Measurements from ENCODE around the gene OSBPL6. TPM values are rescaled to one million over a fixed set of nuclear protein-coding genes. Genes with fewer than 3 reads are reported as not detected.

The OSBPL6 gene
- total RNA-seq, 1 experiment from 2014 or later = 4.5 TPM

DNA sequence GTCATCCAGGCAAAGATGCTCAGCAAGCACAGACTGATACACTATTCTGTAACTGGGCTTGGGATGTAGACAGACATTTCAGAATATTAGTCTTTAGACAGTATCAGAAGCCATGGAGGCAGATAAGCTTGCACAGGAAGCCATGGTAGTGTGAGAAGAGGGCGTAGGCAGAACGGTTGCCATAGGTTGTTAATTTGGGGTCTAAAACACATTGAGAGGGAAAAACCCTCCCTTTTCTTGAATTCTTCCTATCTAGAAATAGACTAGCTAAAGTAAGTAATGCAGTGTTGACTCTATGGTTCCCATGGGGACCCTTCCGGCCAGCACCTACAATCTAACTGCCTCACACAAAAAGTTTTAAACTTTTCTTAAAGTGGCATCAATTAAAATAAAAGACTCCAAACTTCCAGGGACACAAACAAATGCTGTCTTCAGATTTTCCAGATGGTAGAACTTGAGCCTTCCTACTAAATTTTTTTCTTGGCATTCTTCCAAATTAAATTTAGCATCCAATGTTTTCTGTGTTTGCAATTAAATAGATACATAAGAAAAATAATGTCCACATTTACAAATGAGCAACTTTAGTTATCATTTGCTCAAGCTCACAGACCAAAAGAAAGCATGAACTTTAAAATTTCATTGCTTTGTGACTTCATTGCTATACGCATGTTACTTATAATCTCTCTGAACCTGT lies 254.8 kb downstream of the OSBPL6 start:
- DNase-seq (ENCODE audit: low read depth) = no peak

DNA sequence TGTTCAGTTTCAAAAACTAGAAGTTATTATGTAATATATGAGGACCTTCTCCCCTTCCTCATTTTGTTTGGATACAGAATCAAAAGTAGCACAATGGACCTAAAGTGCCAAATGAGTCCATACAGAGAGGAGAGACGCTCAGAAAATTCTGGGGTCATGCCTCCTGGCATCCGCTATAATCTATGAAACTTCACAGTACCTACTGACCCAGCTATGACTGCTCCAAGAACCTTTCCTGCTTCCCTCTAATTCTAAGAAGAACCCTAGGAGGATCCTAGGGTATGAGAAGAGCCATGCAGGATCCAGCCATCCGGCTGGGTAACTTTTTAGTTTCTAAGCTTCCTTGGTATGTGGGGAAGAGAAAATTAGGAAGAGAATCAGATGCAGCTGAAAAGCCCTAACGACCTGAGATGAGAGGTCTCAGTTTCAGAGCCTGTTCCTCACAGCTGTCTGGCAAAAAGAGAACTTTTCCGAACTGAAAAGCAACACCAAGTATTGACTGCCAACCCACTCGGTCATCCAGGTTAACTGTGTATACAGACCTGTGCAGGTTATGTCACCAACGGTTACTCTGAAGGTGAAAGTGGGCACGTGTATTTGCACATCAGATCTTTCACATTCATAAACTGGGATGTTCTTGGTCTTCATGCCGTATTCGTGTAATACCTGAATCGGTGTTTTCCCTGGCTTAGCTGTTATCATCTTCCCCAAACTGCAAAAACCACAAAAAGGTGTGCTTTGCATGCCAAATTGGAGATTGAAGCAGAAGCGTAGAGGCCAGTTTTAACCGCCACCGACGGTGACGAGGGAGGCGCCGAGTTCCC lies 255.6 kb downstream of the OSBPL6 start:
- no peak for DNase-seq (ENCODE audit: low read depth)

DNA sequence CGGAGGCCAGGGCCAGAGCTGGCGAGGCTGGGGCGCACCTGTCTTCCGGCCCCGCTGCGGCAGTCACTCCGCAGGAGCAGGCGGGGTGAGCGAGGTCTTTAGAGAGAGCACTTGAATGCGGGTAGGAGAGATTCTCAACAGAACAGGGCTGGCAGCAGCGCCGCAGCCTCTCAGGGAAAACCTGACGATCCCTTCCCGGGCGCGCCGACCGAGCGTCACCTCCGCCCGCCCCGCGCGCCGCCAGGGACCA lies 256.1 kb downstream of the OSBPL6 start:
- no peak for DNase-seq (ENCODE audit: low read depth)

DNA sequence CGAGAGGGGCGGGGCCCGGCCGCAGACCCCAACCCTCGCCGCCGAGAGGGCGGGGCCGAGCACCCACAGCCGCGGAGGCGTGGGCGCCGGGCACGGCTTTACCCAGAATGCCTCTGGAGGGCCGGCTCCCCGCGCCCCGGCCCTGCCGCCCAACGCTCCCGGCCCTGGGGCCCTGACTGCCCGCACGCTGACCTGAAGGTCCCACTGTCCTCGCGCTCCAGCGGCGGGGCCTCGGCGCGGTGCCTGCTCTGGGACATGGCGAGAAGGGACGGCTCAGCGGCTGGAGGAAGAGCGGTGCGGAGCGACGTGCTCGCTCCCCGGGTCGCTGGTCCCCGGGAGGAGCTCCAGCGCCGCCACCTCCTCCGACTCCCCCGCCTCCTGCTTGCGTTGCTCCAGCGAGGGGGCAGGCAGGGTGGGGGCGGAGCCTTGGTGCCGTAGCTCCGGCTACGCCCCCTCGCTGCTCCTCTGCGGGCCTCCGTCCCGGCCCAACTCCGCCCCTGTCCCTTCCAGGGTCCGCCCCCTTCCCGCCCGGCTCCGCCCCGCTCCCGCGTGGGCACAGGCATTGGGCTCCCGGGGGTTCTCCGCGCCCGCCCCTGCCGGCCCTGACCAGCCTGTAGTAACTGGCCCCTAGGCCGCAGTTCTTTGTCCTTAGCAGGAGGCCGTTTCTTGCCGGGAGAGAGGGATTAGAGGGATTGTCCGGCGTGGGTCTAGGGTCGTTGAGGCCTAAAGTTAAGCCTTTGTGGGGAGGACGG lies 256.6 kb downstream of the OSBPL6 start, which contains the start of the genes PJVK and PRKRA:
TSS of gene PJVK (plus strand) at position 605 of the 752 bp plus-strand sequence. CDS start 2,032 bp downstream, outside the sequence.
TSS of gene PRKRA (minus strand) at position 402 of the 752 bp plus-strand sequence. CDS start at position 257, 145 bp downstream.
- DNase-seq (ENCODE audit: low read depth) = peak; percentile 97

DNA sequence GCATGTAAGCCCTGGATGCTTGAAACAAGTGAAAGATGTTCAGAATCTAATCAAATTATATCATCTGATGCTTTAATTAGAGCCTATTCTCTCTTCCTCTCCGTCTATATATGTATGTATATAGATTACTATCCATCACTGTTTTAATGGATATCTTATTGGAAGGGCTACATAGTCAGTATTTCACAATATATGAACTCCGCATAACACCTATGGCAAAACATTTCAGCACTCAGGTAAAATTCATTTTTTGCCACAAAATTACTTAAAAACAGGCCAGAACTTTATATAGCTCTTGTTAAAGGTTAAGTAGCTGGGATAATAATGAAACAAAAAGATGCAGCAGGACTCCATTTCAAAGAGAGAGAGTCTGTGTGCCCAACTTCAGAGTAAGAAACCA lies 258.0 kb downstream of the OSBPL6 start:
- no peak for DNase-seq (ENCODE audit: low read depth)

Other genes with a start within 250 kb of the OSBPL6 start
- gene PDE11A, start 121.7 kb upstream of the OSBPL6 start, total RNA-seq (2014; rRNA removed; shearing (Covaris generic)) = 0.03 and 0.29 TPM in 2 replicates
- 19.0 and 19.5 TPM in 2 replicates for gene RBM45, start 82.1 kb upstream of the OSBPL6 start, total RNA-seq (2014; rRNA removed; shearing (Covaris generic))